Fibroblast of skin of scalp (primary cell): Measurements from ENCODE around the gene ANO4.
A peak's percentile ranks its signal among the peaks of the same experiment; 100 is the strongest.
"Not testable (repeated sequence)": the region's sequence is repeated elsewhere in the genome, so short reads cannot be mapped to it uniquely, and the experiment has no call there.

ENCODE experiments used
- DNase-seq: peaks from one replicate; pipeline ENCODE4 v3.0.0-alpha.2; 2013

Gene ANO4

DNA sequence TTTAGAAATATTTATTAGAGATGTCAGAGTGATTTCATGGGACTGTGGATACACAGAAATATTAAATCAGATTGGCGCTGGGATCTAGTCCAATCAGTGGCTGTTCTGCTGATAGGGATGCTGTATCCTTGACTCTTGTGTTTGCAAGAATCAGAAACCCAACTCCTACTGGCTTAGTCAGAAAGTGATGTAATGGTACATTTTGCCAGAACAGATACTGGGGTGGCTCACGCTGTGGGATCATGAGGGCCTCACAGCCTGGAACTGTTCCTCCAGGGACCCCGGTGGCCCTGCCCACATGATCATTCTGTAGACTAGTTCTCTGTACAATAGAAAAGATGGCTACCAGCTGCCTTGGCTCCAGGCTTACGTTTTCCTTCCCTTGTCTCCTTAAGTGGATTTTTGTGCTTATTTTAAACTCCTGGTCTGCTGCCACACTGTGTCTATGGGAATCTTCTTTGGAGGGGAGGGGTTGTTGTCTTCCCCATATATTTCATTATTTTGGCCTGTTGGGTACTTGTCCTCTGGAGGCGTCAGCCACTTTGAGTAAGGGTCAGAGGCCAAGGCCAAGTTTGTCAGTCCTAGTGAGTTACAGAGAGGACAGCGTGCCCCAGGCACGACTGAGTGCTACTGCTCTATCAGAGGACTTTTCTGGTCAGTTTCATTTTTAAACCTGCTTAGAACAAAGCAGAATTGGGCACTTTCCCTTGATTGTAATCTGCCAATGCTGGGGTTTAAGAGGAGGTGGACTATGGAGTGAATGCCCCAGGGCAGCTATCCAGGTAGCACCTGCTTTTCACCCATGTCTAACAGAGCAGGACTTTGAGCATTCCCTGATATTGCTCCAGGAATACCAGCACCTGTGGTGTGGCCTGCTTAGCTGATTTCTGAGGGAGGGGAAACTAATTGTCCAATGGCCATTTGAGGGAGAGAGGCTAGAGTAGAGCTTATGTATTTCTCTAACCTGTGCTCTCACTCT, 251.2 kb downstream of the ANO4 start:
- peak; percentile 10 for DNase-seq

DNA sequence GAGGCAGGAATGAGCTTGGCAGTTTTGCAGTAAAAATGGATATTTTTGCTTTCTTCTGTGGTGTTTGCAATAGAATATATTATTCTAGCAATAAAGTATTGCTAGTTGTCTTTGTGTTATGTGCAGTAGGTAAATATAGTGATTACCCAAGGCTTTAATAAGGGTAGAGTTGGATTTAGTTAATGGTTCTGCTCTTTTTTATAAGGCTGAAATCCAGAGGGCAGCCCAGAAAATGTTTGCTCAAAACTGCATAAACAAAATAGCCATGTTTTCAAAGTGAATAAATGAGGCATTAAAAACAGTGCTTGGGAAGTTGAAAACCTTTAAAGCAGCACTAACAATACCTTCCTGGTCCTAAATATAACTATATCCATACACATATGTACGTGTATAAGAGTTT, 253.1 kb downstream of the ANO4 start:
- no peak for DNase-seq

DNA sequence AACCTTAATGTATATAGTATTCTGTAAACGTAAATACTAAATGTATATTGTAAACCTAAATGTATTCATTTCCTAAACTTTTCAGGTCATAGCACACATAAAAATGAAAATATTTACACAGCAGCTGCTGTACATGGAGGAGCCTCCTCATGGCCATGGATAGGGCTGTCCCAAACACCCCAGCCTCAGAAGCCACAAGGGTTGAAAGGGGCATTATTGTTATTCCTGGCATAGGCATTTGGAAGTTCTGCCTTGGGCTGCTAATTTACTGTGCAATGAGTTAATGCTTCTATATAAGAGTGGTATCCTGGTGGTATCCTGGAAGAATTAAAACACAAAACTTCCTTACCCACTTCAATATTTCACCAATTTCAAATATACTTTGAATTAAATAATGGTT, 256.1 kb downstream of the ANO4 start:
- DNase-seq = no peak

DNA sequence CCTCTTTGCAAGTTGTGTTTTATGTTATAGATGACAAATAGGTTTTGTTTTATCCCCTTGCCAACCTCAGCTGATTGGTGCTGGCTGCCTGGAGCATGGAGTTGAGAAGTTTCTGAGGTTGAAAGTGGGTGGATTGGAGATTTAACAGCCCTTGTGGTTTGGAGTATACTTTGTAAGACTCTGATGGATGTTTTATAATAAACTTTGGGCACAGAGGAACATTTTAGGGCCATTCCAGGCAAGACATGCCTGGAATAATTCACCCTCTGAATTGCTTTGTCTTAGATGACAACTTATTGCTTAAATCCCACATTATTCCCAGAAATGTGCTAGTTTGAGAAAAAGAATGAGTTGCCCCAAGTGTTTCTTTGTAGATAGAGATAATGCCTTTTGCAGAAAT, 256.6 kb downstream of the ANO4 start:
- no peak for DNase-seq

DNA sequence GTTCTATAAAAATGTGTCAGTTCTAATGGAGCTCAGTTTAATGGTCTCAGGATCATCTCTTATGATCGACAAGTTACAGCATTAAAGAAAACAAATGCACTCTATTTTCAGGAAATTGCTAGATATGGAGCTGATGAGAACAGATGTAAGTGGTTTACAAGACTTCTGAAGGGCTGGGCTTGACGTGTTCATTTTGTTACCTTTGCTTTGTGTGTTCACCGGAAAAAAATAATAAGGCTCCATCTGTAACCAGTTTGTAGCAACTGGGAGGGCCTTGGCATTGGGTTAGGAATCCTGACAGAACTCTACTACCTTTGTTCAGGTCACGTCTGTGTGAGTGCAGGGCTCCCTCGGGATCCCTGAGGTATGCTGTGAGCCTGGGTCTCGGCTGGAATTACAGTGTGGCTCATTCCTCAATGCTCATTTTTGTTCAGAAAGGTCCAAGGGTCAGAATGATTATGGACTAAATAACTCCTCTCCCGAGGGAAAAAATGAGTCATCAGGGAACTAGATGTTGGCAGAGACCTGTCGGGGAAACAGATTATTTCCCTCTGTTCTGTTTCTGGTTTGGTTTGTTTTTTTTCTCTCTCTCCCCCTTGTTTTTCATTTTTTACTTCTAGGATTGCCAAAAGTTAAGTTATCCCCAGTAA, 257.4 kb downstream of the ANO4 start:
- DNase-seq = peak; percentile 73

DNA sequence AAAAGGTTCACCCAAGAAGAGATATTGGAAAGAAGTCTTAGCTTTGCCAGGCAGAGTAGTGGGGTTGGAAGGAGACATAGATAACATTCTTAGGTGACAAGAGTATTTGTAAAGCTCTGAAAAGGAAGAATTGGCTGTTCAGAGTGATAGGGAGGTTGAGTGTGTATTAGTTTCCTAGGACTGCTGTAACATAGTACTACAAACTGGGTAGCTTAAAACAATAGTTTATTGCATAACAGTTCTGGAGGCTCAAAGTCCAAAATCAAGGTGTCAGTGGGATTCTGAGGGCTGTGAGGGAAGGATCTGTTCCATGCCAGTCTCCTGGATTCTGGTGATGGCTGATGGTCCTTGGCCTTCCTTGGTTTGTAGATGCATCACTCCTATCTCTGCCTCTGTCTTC, 258.6 kb downstream of the ANO4 start:
- no peak for DNase-seq

DNA sequence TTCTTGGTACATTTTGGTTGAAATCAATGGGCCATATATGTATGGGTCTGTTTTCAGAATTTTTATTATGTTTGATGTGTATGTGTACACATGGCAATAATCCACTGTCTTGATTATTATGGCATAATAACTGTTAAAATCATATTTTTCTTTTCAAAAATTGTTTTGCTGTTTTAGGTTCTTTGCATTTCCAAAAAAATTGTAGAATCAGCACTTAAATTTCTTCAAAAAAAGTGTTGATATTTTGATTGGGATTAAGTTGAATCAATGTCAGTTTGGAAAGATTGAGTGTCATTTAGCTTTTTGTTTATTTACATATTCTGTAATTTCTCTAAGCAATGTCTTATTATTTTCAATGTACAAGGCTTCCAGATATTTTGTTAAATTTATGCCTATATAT, 261.4 kb downstream of the ANO4 start:
- DNase-seq = no peak

DNA sequence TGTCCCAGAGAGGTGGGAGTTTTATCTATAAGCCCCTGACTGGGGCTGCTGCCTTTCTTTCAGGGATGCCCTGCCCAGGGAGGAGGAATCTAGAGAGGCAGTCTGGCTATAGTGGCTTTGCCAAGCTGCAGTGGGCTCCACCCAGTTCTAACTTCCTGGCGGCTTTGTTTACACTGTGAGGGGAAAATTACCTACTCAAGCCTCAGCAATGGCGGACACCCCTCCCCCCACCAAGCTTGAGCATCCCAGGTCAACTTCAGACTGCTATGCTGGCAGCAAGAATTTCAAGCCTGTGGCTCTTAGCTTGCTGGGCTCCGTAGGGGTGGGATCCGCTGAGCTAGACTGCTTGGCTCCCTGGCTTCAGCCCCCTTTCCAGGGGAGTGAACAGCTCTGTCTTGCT, 267.9 kb downstream of the ANO4 start:
- DNase-seq = not testable (repeated sequence)

DNA sequence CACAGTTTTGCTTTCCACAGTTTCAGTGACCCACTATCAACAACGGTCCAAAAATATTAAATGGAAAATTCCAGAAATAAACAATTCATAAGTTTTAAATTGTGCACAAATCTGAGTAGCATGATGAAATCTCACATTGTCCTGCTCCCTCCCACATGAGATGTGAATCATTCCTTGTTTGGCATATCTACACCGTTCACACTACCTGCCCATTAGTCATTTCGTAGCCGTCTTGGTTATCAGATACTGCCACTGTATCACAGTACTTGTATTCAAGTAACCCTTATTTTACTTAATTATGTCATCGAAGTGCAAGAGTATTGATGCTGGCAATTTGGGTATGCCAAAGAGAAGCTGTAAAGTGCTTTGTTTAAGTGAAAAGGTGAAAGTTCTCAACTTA, 270.1 kb downstream of the ANO4 start:
- no peak for DNase-seq

DNA sequence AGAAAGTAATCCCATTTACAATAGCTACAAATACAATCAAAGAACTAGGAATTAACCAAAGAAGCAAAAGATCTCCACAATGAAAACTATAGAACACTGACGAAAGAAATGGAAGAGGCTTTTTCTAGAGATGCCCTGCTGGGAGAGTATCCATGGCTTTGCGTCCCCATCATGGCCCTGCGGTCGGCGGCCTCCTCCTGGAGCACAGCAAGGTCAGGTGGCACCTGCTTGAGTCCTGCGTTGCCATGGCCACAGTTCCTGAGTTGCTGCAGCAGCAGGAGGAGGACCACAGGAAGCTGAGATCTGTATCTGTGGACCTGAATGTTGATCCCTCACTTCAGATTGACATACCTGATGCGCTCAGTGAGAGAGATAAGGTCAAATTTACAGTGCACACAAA, 271.9 kb downstream of the ANO4 start:
- DNase-seq = no peak

DNA sequence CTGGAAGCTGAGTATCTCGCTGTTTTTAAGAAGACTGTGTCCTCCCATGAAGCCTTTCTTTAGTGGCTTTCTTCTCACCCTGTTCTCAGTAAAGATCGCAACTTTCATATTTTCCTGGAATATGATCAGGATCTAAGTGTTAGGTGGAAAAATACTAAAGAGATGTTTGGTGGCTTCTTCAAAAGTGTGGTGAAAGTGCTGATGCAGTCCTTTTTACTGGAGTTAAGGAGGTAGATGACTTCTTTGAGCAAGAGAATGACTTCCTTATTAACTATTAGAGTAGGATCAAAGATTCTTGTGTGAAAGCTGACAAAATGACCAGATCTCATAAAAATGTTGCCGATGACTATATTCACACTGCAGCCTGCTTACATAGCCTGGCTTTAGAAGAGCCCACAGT, 273.8 kb downstream of the ANO4 start:
- DNase-seq = no peak

DNA sequence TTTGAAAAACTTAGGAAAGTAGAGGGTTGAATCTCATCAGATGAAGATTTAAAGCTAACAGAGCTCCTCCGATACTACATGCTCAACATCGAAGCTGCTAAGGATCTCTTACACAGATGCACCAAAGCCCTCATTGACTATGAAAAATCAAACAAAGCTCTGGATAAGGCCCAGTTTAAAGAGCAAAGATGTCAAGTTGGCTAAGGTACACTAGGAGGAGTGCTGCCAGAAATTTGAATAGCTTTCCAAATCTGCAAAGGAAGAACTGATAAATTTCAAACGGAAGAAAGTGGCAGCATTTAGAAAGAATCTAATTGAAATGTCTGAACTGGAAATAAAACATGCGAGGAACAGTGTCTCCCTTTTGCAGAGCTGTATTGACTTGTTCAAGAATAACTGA, 274.3 kb downstream of the ANO4 start:
- DNase-seq = no peak

DNA sequence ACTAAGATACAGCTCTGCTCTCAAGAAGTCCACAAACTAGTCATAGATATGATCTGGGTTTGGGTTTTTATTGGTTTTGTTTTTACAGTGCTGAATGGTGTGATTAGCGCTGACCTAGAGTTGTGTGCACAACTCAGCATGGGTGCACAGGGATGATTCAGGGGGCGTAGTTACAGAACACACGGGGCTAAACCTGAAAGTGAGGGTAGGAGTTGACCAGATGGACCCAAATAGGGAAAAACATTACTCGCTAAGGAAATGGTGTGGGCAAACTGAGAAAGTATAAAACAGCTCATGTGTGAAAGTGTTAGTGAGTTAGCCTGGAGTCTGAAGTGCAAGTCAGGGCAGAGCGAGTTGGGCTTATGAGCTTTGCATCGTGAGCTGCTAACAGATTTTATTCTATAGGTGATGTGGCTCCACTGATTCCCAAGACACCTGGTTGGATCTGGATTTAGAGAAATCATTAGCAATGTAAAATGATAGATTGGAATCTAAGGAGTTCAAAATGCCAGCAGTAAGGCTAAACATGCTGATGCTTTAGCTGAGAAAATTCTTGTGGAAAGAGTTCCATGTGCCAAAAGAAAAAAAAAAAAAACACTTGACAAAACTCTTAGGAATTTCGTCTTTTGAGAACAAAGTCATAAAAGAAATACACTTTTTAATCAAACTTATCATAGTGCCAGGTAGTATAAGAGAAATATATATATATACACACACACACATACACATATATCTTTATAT, 280.5 kb downstream of the ANO4 start:
- no peak for DNase-seq

DNA sequence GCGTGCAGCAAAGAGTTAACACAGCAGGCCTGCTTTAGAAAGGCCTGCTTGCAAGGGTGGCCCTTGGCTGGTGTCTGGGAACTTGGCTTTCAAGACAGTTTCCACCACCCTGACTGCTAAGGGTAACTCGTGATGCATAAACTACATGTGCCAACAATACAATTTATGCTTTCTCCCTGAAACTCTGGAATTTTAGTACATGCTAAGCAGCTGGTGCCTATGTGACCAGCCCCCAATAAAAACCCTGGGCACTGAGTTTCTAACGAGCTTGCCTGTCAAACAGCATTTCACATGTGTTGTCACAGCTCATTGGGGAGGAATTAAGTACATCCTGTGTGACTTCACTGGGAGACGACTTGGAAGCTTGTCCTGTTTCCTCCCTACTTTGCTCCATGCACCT, 282.3 kb downstream of the ANO4 start:
- DNase-seq = no peak

DNA sequence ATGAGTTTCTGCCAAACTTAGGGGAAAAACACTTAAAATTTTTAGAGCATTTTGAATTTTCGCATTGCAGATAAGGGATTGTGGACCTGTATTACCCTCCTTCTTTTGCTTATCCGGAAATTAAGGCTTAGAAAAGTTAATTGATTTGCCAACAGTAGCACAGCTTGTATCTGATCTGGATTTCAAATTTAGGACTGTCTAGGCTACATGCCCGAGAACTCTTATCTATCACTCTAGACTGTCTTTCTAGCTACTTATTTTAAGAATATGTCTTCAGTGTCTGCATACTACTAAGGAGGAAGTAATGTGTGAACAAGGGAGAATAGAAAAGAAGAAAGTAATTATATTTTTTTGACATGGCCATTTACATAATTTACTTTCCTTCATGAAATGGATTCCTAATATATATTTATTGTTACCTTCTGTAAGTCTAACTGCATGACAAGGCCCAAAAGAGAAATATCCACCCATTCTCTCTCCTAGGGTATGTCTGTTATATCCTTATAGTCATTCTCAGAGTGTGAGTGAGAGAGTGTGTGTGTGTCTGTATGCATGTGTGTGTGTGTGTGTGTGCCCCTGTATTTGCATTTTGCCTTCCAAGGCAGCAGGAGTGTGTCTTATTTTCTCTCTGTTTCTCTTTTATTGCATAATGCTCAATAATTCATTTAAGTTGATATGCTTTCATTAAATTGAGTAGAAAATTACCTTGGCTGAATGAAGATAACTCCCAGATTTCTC, 283.4 kb downstream of the ANO4 start:
- DNase-seq = no peak

DNA sequence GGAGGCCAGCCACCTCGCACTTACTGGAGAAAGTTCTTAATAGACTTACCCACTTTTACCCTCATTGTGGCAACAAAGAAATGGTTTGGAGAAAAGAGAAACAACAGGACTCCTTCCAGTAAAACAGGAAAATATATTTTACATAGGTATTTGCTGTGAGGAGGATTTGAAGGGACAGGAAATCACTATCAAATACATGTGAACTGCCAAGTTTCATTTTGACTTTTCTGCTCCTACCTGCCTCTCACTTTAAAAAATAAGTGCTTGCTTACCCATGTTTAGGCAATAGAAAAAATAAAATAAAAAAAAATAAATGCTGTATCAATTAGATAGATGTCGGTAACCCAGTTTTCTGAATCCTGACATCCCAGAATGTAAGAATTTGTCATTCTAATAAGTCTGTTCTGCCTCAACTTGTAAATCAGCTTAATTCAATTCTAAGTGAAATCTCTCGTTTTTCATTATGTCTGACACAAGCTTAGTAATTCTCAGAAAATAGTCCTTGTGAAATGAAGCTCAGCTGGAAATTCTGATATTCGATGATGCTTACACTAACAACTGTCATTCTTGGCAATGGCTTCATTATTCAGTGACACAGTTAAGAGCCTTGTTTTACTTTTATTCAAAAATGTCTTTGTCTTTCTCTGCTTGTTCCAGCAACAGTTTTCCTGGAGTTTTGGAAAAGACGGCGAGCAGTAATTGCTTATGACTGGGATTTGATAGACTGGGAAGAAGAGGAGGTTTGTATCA, 284.1 kb downstream of the ANO4 start:
- DNase-seq = no peak

DNA sequence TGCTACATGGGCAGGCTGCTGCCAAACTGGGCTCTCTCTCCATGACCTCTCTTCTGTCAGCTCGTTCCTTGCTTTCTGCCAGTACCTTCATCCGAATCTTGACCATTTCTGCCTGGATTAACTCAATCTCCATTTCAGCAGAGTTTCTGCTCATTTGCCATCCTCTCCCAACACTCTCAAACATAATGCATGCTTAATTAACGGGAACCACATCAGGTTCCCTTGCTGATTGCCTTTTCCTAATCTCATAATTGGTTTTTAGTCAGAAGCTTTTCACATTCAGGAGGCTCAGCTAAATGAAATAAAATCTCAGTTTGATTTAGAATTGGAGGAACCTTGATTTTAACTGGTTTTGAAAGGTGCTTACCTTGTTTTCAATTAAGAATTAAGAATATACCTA, 288.1 kb downstream of the ANO4 start:
- DNase-seq = no peak

DNA sequence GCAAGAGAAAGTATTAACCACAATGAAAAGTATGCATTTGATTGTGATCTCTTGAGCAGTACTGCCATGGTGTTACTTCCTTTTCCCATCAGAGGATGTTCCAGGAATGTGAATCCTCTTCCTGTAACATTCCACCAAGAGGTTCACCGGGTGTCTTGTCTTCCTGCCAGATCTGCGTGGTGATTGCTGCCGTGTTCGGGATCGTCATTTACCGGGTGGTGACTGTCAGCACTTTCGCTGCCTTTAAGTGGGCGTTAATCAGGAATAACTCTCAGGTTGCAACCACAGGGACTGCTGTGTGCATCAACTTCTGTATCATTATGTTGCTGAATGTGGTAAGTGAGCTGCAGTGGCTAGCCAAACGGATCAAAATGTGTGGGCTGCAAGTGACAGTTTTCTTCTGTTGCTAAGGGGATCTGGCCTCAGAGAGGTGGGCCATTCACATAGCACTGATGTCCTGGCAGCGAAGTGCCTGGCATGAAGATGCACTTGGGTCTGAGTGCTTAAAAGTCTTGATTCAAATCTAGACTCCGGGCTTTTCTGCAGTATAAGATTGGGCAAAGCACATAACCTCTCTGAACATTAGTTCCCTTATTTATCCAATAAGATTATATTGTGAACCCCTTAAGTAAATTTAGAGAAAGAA, 292.0 kb downstream of the ANO4 start:
- peak; percentile 1 for DNase-seq

DNA sequence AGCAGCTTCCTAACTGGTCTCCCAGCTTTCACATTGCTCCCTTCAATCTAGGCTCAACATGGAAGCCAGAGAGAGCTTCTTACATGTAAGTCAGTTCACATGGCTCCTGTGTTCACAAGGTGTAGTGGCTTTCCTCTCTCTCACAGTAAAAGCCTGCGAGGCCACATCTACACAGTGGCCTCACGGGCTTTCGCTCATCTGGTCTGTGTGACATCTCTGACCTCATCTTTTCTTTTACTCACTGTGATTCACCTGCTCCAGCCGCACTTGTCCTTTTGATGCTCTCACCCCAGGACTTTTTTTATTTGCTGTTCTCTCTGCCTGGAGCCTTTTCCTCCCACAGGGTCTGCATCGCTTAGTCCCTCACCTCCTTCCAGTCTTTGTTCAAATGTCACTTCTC, 293.3 kb downstream of the ANO4 start:
- no peak for DNase-seq

DNA sequence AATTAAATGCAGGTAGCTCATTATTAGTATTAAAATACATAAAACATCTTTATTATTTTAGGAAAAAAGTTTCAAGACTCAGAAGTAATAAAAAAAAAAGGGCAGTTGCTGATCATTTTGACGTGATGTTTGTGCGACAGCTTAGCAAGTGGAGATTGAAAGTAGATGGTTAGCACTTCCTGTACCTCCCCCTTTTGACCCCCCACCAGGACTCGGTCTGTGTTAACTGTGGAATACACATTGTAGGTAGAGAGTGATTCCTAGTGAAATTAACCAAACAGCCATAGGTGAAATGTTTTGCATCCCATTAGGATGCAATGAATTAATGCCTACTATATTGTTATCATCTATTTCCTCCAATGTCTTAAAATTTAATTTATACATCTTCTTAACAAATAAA, 294.7 kb downstream of the ANO4 start:
- no peak for DNase-seq

DNA sequence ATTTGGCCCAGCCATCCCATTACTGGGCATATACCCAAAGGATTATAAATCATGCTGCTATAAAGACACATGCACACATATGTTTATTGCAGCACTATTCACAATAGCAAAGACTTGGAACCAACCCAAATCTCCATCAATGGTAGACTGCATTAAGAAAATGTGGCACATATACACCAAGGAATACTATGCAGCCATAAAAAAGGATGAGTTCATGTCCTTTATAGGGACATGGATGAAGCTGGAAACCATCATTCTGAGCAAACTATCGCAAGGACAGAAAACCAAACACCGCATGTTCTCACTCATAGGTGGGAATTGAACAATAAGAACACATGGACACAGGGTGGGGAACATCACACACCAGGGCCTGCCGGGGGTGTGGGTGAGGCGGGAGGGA, 295.6 kb downstream of the ANO4 start:
- not testable (repeated sequence) for DNase-seq
